Vagina (tissue), 2 donors: Measurements from ENCODE around the gene ADAMTSL5.

Experiments
- POLR2A ChIP-seq, 2 donors: fragments of 450-650 bp; IDR thresholded peaks; one replicate each; pipeline ENCODE4 v1.6.1; 2017; ENCODE audit warnings: antibody characterized with exemption in 2 of 2, mild to moderate bottlenecking in 2 of 2, moderate library complexity in 2 of 2
- TF ChIP-seq, protein P1 (sequence below), 3 experiments: fragments of 450-650 bp in 2 of 3; fragments of 200-600 bp in 1 of 3; sonication (generic) in 1 of 3; IDR thresholded peaks; one replicate each; pipeline ENCODE4 v1.5.1; 2017 to 2019; ENCODE audit warnings: antibody characterized with exemption in 3 of 3, mild to moderate bottlenecking in 2 of 3, moderate library complexity in 2 of 3

GRCh38 chr19:1554968-1555367 is 42.1 kb upstream of the ADAMTSL5 start:
- TF ChIP-seq, protein P1, sequence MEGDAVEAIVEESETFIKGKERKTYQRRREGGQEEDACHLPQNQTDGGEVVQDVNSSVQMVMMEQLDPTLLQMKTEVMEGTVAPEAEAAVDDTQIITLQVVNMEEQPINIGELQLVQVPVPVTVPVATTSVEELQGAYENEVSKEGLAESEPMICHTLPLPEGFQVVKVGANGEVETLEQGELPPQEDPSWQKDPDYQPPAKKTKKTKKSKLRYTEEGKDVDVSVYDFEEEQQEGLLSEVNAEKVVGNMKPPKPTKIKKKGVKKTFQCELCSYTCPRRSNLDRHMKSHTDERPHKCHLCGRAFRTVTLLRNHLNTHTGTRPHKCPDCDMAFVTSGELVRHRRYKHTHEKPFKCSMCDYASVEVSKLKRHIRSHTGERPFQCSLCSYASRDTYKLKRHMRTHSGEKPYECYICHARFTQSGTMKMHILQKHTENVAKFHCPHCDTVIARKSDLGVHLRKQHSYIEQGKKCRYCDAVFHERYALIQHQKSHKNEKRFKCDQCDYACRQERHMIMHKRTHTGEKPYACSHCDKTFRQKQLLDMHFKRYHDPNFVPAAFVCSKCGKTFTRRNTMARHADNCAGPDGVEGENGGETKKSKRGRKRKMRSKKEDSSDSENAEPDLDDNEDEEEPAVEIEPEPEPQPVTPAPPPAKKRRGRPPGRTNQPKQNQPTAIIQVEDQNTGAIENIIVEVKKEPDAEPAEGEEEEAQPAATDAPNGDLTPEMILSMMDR (IDR thresholded peaks at IDR 0.05), result no peak
- no peak for TF ChIP-seq POLR2A (IDR thresholded peaks at IDR 0.05)
